ENCODE data around the gene ATP5F1C. TPM values are rescaled to one million over a fixed set of nuclear protein-coding genes. Genes with fewer than 3 reads are reported as not detected.
A peak's percentile ranks its signal among the peaks of the same experiment; 100 is the strongest.

Gene ATP5F1C
- total RNA-seq, 2 donors from 2014 or later = 208 to 238 TPM

GRCh38 chr10:7836571-7836970, 48.6 kb downstream of the ATP5F1C start:
- ATAC-seq (no peak), DNase-seq (ENCODE audit: low spot score) (no peak)
- Mint-ChIP-seq H3K27me3 (no peaks in the 10 kb centered on the region), H3K36me3 (no peaks in the 10 kb centered on the region), H3K4me1 (ENCODE audit: low read depth in 2 of 2) (peaks cover 21% of the 10 kb centered on the region in 2 donors), H3K4me3 (no peak overlapping the region), H3K9me3 (no peaks in the 10 kb centered on the region), H3K27ac (no peak overlapping the region)

GRCh38 chr10:7846591-7846990, 58.6 kb downstream of the ATP5F1C start:
- H3K27me3 Mint-ChIP-seq = no peaks in the 10 kb centered on the region
- peaks cover 6 to 9% of the 10 kb centered on the region in 2 donors for H3K4me1 Mint-ChIP-seq (ENCODE audit: low read depth in 2 of 2)
- H3K4me3 Mint-ChIP-seq = no peak overlapping the region
- H3K36me3 Mint-ChIP-seq = no peaks in the 10 kb centered on the region
- ATAC-seq (no peak), DNase-seq (ENCODE audit: low spot score) (no peak)
- H3K9me3 Mint-ChIP-seq = no peaks in the 10 kb centered on the region
- H3K27ac Mint-ChIP-seq = no peak overlapping the region

GRCh38 chr10:7853226-7853842, 65.4 kb downstream of the ATP5F1C start:
- Mint-ChIP-seq H3K4me3 (no peak overlapping the region), H3K27me3 (no peaks in the 10 kb centered on the region), H3K36me3 (peaks cover 4% of the 10 kb centered on the region), H3K9me3 (no peaks in the 10 kb centered on the region), H3K4me1 (ENCODE audit: low read depth in 2 of 2) (peaks cover 23 to 28% of the 10 kb centered on the region in 2 donors), H3K27ac (peak overlapping the region in 1 of 2 donors; percentile 44)
- no peak for ATAC-seq
- no peak for DNase-seq (ENCODE audit: low spot score)

- H3K27ac Mint-ChIP-seq = peak overlapping the region in 1 of 2 donors; percentile 44
- no peaks in the 10 kb centered on the region for H3K9me3 Mint-ChIP-seq
- DNase-seq (ENCODE audit: low spot score) (no peak), ATAC-seq (no peak)
- H3K36me3 Mint-ChIP-seq = peaks cover 4% of the 10 kb centered on the region
- no peaks in the 10 kb centered on the region for H3K27me3 Mint-ChIP-seq
- peaks cover 24 to 25% of the 10 kb centered on the region in 2 donors for H3K4me1 Mint-ChIP-seq (ENCODE audit: low read depth in 2 of 2)
- no peak overlapping the region for H3K4me3 Mint-ChIP-seq
Observed at GRCh38 chr10:7853890-7854289, 65.9 kb downstream of the ATP5F1C start.

- H3K27ac Mint-ChIP-seq = no peak overlapping the region
- H3K9me3 Mint-ChIP-seq = no peaks in the 10 kb centered on the region
- no peak overlapping the region for H3K4me3 Mint-ChIP-seq
- H3K4me1 Mint-ChIP-seq (ENCODE audit: low read depth in 2 of 2) = peaks cover 24 to 25% of the 10 kb centered on the region in 2 donors
- DNase-seq (ENCODE audit: low spot score) = no peak
- no peaks in the 10 kb centered on the region for H3K27me3 Mint-ChIP-seq
- no peak for ATAC-seq
- H3K36me3 Mint-ChIP-seq = peaks cover 4% of the 10 kb centered on the region
Observed at GRCh38 chr10:7855205-7855604, 67.2 kb downstream of the ATP5F1C start.

- ATAC-seq (no peak), DNase-seq (ENCODE audit: low spot score) (no peak)
- H3K4me1 Mint-ChIP-seq (ENCODE audit: low read depth in 2 of 2) = peaks cover 21 to 25% of the 10 kb centered on the region in 2 donors
- H3K27ac Mint-ChIP-seq = no peak overlapping the region
- H3K27me3 Mint-ChIP-seq = no peaks in the 10 kb centered on the region
- peaks cover 3% of the 10 kb centered on the region for H3K9me3 Mint-ChIP-seq
- no peak overlapping the region for H3K4me3 Mint-ChIP-seq
- peaks cover 8% of the 10 kb centered on the region for H3K36me3 Mint-ChIP-seq
Observed at GRCh38 chr10:7856678-7857077, 68.7 kb downstream of the ATP5F1C start.

GRCh38 chr10:7857262-7857661, 69.3 kb downstream of the ATP5F1C start:
- peaks cover 8% of the 10 kb centered on the region for H3K9me3 Mint-ChIP-seq
- peaks cover 20 to 23% of the 10 kb centered on the region in 2 donors for H3K4me1 Mint-ChIP-seq (ENCODE audit: low read depth in 2 of 2)
- no peak for DNase-seq (ENCODE audit: low spot score)
- no peak overlapping the region for H3K27ac Mint-ChIP-seq
- peaks cover 14% of the 10 kb centered on the region for H3K36me3 Mint-ChIP-seq
- no peak overlapping the region for H3K4me3 Mint-ChIP-seq
- ATAC-seq = no peak
- H3K27me3 Mint-ChIP-seq = no peaks in the 10 kb centered on the region

Other genes starting within 250 kb of the ATP5F1C start
- gene ITIH5, start 121.2 kb upstream of the ATP5F1C start, total RNA-seq = not detected
- gene ITIH2, start 84.9 kb upstream of the ATP5F1C start, total RNA-seq = not detected
- gene KIN, start 184 bp upstream of the ATP5F1C start, total RNA-seq = 10 to 100 TPM; 13.4 to 14.8 TPM
- 10 to 100 TPM; 15.6 to 20.0 TPM for gene TAF3, start 30.3 kb downstream of the ATP5F1C start, total RNA-seq

All from natural killer cell treated with Interleukin-12 subunit alpha and Interleukin-12 subunit beta and Interleukin-15 and Interleukin-18, amount 100 ng/mL, for 72 hours (primary cell).